ENCODE measurements around the gene DENND6B. TPM values are rescaled to one million over a fixed set of nuclear protein-coding genes. Genes with fewer than 3 reads are reported as not detected.

The DENND6B gene
- total RNA-seq, 1 experiment from 2014 or later: 1.2 TPM

GRCh38 chr22:50316114-50317065 is 10.4 kb downstream of the DENND6B start:
- DNase-seq (ENCODE audit: low spot score): no peak

DNA sequence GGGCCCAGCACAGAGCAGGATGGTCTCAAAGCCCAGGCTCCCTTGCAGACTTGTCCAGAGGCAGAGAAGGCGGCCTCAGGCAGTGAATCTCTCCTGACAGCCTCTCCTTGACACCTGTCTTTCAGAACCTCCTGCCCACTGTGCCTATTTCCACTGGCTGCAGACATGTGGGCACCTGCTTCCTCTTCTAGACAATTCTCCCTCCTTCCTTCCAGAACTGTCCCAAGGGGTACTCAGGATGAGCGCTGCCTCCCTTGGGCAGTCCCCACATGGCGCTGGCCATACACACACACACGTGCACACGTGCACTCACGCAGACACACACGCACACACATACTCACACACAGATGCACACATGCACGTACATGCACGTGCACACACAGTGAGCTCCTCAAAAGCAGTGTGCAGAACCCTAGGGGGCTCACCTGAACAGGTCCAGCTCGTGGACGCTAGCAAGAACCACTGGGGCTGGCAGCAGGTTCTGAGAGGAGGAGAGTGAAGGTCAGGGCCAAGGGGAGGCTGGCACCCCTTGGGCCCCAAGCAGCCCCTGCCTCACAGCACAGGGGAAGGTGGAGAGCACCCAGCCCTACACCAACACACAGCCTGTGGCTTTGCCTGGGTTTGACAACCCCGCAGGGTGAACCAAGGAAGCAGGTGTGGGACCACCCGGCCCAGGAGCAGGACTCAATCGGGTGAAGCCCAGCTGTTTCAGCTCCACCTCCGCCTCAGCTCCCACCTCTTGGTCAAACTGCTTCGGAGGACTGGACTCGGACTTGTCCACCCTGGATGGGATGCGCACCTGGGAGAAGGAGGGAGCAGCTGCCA is 11.3 kb downstream of the DENND6B start:
- DNase-seq (ENCODE audit: low spot score): no peak

DNA sequence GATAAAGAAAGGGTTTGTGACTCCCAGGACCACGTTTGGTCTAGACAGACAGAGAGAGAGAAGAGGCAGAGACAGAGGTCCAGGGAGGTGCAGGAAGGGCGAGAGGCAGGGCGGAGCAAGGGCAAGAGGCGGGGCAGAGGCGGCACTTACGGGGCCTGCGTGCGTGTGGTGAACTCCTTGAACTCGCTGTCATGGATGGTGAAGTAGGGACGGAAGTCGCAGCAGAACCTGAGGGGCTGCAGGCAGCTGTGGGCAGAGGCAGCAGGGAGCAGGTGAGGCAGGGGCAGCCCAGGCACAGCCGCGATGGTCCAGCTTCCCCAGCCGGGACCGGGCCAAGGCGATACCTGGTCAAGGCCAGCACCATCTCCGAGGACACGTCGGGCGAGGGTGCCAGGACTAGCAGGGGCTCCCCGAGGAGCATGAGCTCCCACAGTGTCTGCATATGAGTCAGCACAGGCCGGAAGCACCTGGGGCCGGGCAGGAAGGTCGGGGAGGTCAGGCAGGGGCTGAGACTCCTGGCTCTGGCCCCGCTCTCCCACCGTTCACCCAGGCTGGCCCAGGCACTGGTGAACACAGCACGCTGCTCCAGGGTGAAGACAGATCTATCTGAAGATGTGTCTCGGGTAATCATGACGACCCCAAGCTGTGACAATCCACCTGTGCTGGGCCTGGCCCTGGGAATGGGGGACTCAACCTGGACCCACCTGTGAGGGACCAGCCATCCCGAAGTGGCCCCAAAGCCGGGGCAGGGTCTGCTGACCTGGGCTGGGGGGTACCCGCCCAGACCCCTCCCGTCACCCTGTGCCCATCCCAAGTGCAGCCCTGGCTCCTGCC is 12.1 kb downstream of the DENND6B start:
- no peak for DNase-seq (ENCODE audit: low spot score)

GRCh38 chr22:50314081-50314454 is 12.7 kb downstream of the DENND6B start:
- no peak for DNase-seq (ENCODE audit: low spot score)

DNA sequence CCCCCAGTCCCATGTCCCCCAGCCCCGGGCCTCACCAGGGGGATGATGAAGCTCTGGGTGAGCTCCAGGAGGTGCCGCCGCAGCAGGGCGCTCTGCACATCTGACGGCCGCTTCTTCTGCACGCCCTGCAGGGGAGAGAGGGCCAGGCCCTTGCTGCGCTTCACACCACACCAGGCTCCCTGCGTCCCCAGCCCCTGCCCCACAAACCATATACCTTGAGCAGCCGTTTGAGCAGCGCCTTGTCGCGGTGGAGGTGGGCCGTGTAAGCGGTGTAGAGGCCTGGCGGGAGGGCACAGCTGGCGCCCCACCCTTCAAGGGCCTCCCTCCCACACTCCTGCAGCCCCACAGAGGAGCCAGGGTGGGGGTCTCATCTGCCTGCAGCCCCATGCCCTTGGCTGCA is 13.2 kb downstream of the DENND6B start:
- no peak for DNase-seq (ENCODE audit: low spot score)

- DNase-seq (ENCODE audit: low spot score): no peak
Observed at GRCh38 chr22:50313021-50313420, 13.8 kb downstream of the DENND6B start.

DNA sequence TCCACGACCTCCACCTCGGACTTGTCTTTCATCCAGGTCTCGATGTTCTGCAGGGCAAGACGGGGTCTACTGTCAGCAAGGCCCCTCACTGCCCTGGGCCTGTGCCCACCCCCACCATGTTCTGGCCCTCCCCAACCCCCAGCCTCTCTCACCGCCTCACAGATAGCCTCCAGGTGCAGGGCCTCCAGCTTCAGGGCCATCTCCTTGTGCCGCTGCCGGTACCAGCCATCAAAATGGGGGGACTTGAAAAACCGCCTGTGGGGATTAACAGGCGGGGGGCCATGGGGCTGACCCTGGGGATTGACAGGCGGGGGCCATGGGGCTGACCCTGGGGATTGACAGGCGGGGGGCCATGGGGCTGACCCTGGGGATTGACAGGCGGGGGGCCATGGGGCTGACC is 14.4 kb downstream of the DENND6B start:
- DNase-seq (ENCODE audit: low spot score): no peak

DNA sequence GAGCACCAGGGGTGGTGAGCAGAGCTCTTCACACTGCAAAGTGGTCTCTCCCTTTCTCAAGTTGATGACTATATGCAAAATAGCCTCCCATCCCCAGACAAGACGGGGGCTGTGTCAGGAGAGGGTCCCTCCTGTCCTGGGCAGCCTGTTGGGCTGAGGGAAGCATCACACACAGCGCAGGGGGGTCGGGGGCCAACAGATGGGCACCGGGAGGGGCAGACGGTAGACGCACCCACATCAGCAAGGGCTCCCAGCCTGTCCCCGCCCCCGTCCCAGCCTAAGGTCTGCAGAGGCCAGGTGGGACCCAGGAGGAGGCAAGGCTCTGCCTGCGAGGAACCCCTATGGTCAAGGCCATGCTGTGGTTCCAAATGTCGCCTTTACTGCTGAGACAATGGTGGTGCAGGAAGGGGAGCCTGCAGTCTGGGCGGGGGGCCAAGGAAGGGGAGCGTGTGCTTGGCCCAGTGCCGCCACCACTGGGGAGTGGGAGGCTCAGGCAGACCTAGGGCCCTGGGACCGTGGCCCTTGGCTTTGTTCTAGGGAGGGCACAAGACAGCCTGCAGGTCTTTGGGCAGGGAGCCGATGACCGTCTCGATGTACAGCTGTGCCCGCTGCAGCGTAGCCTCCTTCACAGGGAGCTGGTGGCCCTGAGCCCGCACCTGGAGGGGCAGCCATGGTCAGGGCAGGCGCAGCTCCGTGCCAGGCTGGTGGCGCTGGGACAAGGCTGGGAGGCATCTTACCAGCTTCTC is 15.0 kb downstream of the DENND6B start:
- DNase-seq (ENCODE audit: low spot score): no peak

GRCh38 chr22:50310949-50311444 is 15.8 kb downstream of the DENND6B start:
- DNase-seq (ENCODE audit: low spot score): no peak

DNA sequence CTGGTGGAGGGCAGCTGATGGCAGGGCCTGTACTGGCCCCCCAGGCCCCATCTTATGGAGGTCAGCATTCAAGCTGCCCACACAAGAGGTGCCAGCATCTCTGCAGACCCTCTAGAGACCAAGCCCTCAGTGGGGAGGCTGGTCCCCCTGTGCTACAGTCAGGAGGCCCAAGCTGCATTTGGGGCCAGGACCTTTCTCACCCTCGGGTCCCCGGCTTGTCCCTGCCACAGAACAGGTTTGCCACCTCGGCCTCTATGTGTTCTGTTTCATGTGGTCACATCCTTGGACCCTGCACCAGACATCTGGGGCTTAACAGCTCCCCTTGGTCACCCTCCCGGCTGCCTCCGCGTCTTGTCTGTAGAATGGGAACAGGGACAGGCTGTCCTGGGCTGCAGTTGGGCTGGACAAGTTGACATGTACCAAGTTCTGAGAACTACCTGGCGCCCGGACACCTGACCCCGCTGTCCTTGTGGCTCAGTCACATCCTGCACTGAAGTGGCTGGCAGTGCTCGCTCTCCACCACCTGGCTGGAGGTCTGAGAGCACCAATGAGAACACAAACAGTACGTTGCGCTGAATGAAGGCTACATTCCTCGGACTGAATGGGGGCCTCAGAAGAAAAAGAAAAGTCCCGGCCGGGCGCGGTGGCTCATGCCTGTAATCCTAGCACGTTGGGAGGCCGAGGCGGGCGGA is 16.6 kb downstream of the DENND6B start:
- DNase-seq (ENCODE audit: low spot score): no peak

DNA sequence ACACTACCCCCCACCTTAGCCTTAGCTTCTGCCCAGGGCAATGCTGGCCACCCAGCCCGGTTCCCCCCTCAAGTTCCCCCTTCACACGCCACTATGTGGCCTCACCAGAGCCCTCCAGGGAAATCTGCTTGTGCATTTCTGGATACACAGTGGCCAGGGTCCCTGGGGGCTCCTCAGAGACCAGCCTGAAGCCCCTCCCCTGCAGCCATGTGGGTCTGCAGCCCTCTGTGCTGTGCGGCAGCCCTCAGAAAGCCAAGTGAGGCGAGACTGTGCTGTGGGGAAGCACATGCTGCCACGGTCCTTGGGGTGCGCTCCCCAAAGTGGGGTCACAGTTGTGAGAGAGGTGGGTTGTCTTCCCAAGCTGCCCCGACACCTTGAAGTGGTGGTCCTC is 17.2 kb downstream of the DENND6B start:
- no peak for DNase-seq (ENCODE audit: low spot score)

DNA sequence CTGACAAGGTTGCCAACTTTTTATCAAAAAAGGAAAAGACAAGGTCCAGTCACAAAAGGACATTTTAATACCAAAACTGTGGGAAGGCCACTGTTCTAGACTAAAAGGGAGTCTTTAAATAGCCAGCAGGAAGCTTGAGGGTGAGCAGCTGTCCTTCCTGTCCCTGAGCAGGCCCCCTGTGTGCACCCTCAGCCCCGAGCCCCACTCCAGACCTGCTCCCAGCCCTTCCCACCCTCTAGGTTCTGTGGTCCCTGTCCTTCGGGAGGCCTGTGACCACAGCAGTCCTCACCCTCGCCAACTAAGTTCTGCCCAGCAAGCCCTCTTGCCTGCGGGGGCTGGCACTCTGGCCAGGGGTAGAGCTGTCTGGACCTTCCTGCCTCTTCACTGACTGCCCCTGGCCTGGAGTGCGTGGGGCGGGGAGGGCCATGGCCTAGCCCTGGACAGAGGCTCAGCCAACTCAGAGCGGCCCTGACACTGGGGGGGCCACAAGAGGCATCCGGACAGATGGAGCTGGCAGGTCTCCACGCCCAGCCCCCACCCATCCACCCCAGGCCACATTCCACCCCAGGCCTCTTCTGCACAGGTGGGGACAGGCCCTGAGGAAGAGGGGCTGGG is 17.7 kb downstream of the DENND6B start:
- DNase-seq (ENCODE audit: low spot score): no peak

GRCh38 chr22:50308597-50308935 is 18.2 kb downstream of the DENND6B start:
- DNase-seq (ENCODE audit: low spot score): peak; percentile 77

DNA sequence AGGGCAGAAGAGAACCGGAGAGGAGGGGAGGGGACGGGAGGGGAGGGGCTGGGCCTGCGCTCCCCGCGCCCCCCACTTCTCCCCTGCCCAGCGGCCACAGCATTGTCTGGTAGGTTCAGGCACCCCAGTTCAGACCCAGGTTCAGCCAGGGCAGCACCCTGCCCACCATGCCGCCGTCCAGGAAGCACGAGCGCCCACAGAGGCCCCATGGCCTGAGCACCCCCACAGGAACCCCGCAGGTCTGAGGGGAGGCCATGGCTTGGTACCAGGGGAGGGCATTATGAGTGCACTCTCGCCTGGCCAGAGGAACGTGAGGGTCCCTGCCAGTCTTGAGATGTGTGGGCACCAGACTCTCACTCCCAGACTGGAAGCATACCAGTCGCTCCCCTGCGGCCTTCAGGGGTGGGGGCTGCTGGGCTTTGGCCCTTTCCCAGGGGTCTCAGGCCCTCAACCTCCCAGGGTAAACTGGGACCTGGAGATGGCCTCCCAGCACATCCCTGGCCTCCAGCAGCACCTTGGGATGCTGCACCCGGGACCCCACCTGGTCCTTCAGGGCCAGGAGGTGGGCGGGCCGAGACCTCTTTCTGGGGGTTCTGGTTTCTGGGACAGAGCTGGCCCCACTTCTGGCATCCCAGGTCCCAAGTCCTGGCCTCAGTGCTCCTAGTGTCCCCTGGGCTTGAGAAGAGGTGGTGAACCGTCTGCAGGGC is 18.8 kb downstream of the DENND6B start:
- DNase-seq (ENCODE audit: low spot score): no peak

DNA sequence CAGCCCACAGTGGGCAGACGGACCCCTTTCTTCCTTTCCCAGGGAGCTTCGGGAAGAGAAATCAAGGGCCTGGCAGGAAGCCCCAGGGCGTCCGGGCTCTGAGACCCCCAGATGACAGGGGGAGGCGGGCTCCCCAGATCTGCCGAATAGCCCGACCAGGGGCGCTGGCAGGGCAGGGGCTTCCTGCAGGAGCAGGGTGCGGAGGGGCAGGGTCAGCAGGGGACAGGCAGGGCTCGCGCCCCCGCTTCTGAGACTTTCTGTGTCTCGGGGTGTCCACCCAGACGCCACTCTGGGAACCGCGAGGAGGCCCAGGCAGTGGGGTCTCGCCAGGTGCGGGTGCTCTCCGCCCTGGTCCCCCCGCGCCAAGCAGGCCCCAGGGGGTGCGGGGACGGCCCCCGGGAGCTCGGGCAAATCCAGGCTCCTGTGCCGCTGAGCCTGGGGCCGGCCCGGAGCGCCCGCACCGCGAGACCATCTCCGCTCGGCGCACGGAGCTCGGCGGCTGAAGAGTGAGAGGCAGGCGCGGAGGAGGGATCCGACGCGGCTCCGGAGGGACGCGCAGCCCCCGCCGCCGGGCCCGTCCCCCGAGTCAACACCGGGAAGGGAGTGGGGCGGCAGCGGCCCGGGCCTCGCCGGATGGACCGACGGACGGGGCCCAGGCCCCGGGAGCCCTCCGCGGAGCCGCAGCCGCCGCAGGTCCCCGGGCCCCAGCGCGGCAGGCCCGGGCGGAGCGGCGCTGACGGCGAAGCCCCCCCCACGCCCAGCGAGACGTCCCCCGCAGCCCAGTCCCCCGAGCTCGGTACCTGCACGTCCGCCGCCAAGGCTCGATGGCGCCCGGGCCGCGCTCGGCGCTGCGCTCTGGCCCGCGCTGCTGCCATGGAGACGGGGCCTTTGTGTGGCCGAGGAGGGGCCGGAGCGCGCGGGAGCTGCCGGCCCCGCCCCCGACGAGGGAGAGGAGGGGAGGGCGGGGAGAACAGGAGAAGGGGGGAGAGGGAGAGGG is 19.8 kb downstream of the DENND6B start, which contains the start of gene PLXNB2:
Gene PLXNB2 (minus strand): TSS at position 894 of the 997 bp plus-strand sequence. CDS start 17,062 bp downstream, outside the sequence.
- DNase-seq (ENCODE audit: low spot score): no peak

DNA sequence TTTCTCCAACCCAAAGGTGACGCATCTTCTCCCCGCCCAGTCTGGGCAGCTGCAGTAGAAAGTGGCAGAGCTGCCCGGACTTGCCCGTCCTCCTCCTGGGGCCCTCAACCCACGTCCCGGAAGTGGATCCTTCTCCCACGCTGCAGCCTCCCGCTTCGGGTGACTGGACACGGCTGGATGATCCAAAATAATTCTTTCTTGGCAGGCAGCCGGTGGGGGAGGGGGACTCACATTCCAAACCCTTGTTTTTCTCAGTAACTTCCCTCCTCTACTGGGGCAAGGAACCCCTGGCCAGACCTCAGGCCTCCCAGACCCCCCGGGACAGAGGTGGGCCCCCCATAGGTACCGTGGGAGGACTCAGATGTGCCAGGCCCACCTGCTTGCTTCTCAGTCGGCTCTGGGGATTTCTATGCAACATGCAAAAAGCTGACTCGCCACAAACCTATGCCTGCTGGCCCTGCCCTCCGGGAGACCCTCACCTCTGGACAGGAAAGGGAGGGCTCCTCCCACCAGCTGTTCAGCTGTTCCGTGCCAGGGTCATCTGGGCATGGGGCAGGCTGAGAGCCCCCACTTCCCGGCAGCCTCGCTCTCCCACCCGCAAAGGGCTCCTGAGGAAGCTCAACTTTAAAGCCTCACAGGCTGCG is 20.8 kb downstream of the DENND6B start:
- DNase-seq (ENCODE audit: low spot score): peak; percentile 90

DNA sequence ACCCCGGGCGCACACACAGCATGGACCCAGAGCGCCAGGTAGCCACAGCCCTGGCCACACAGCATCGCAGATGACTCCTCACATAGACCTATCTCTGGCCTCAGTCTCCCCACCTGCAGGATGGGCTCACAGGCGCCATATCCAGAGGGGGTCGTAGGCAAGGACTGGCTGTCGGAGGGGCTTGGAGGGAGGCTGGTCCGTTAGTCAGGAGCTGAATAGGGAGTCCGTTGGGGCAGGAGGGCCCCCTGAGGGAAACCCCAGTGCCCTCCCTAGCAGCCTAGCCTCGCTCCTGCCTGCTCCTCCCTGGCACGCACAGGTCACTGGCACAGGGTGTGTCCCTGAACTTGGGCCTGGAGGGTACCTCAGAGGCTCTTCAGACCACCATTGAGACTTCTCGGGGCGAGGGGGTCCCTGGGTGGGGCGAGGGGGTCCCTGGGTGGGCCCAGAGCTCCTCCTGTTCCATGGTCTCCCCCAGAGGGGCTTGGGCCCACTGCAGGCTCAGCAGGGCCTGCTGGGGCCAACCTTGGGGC is 21.4 kb downstream of the DENND6B start:
- no peak for DNase-seq (ENCODE audit: low spot score)
